ENCODE results near the gene TMEM117. TPM values are rescaled to one million over a fixed set of nuclear protein-coding genes. Genes with fewer than 3 reads are reported as not detected.

Gene TMEM117
- total RNA-seq, 1 donor from 2014 or later: 0.43 TPM

- Histone ChIP-seq H3K9me3 (no peaks in the 10 kb centered on the region), H3K36me3 (no peaks in the 10 kb centered on the region), H3K27me3 (no peaks in the 10 kb centered on the region), H3K4me1 (no peaks in the 10 kb centered on the region), H3K4me3 (no peak overlapping the region), H3K27ac (no peak overlapping the region)
- no peak for DNase-seq (ENCODE audit: low spot score in 2 of 2)
- no peak for TF ChIP-seq CTCF (IDR thresholded peaks at IDR 0.05)
- intact Hi-C loops (cut with DNase I): no loop called here
Measured at GRCh38 chr12:44367136-44367535, 531.3 kb downstream of the TMEM117 start.

- no peak for DNase-seq (ENCODE audit: low spot score in 2 of 2)
- Histone ChIP-seq H3K4me3 (no peak overlapping the region), H3K4me1 (no peaks in the 10 kb centered on the region), H3K27ac (no peak overlapping the region), H3K36me3 (no peaks in the 10 kb centered on the region), H3K27me3 (no peaks in the 10 kb centered on the region), H3K9me3 (no peaks in the 10 kb centered on the region)
- intact Hi-C loops (cut with DNase I): no loop called here
- no peak for TF ChIP-seq CTCF (IDR thresholded peaks at IDR 0.05)
Measured at GRCh38 chr12:44367916-44368315, 532.0 kb downstream of the TMEM117 start.

- no peak for DNase-seq (ENCODE audit: low spot score in 2 of 2)
- intact Hi-C loops (cut with DNase I): no loop called here
- Histone ChIP-seq H3K4me1 (no peaks in the 10 kb centered on the region), H3K9me3 (no peaks in the 10 kb centered on the region), H3K27ac (no peak overlapping the region), H3K4me3 (no peak overlapping the region), H3K27me3 (no peaks in the 10 kb centered on the region), H3K36me3 (no peaks in the 10 kb centered on the region)
- no peak for TF ChIP-seq CTCF (IDR thresholded peaks at IDR 0.05)
Measured at GRCh38 chr12:44369998-44370397, 534.1 kb downstream of the TMEM117 start.

GRCh38 chr12:44370982-44371381 lies 535.1 kb downstream of the TMEM117 start:
- no peak for DNase-seq (ENCODE audit: low spot score in 2 of 2)
- no peaks in the 10 kb centered on the region for H3K9me3 ChIP-seq
- H3K36me3 ChIP-seq: no peaks in the 10 kb centered on the region
- no peak overlapping the region for H3K27ac ChIP-seq
- no peaks in the 10 kb centered on the region for H3K4me1 ChIP-seq
- no peak for TF ChIP-seq CTCF (IDR thresholded peaks at IDR 0.05)
- H3K4me3 ChIP-seq: no peak overlapping the region
- intact Hi-C loops (cut with DNase I): no loop called here
- H3K27me3 ChIP-seq: no peaks in the 10 kb centered on the region

- H3K27ac ChIP-seq: no peak overlapping the region
- H3K4me3 ChIP-seq: no peak overlapping the region
- no peaks in the 10 kb centered on the region for H3K9me3 ChIP-seq
- TF ChIP-seq CTCF (IDR thresholded peaks at IDR 0.05): no peak
- peaks cover 0 to 1% of the 10 kb centered on the region in 2 donors for H3K36me3 ChIP-seq
- no peaks in the 10 kb centered on the region for H3K27me3 ChIP-seq
- H3K4me1 ChIP-seq: no peaks in the 10 kb centered on the region
- no peak for DNase-seq (ENCODE audit: low spot score in 2 of 2)
- intact Hi-C loops (cut with DNase I): no loop called here
Measured at GRCh38 chr12:44372259-44372658, 536.4 kb downstream of the TMEM117 start.

- Histone ChIP-seq H3K36me3 (peaks cover 0 to 6% of the 10 kb centered on the region in 2 donors), H3K4me1 (no peaks in the 10 kb centered on the region), H3K4me3 (no peak overlapping the region), H3K27me3 (no peaks in the 10 kb centered on the region), H3K27ac (no peak overlapping the region), H3K9me3 (no peaks in the 10 kb centered on the region)
- intact Hi-C loops (cut with DNase I): no loop called here
- TF ChIP-seq CTCF (IDR thresholded peaks at IDR 0.05): no peak
- DNase-seq (ENCODE audit: low spot score in 2 of 2): no peak
Measured at GRCh38 chr12:44375694-44376093, 539.8 kb downstream of the TMEM117 start.

Data from ascending aorta (tissue), 2 donors.